Lower leg skin (tissue), 4 donors: ENCODE measurements around the gene TMEM129. TPM values are rescaled to one million over a fixed set of nuclear protein-coding genes. Genes with fewer than 3 reads are reported as not detected.
"Not testable (repeated sequence)": the region's sequence is repeated elsewhere in the genome, so short reads cannot be mapped to it uniquely, and the experiment has no call there.

Experiments used
- DNase-seq, 2 donors: peaks; one replicate each; pipeline ENCODE4 v3.0.0-alpha.2; 2019; ENCODE audit warnings: low spot score in 2 of 2
- H3K4me3 ChIP-seq: fragments of 200-600 bp; sonication (generic); 2 replicates; pipeline ENCODE4 v1.5.1; 2017; ENCODE audit warnings: mild to moderate bottlenecking, low read depth; ENCODE audit not compliant: poor library complexity, severe bottlenecking
- POLR2A ChIP-seq, 2 donors: fragments of 450-650 bp; IDR thresholded peaks; one replicate each; pipeline ENCODE4 v1.6.1; 2016 to 2017; ENCODE audit warnings: antibody characterized with exemption in 2 of 2, mild to moderate bottlenecking in 1 of 2, moderate library complexity in 1 of 2
- WGBS, 2 donors: methylation state at CpG; one replicate each; pipeline ENCODE4 v1.1.5; 2018; 5-methylcytosine and 5-hydroxymethylcytosine counted together
- intact Hi-C: fragments of 100-400 bp; cut with DNase I; formaldehyde crosslinking; loops from one replicate; pipeline ENCODE4 v1.15.0; 2023; ENCODE audit warnings: low total_unique reads
- total RNA-seq, 4 donors: library from RNA; depleted of rRNA; stranded (reverse); fragments of >200 nt; gene quantifications; one replicate each; pipeline ENCODE4 v1.1.0, GENCODE V29; 2016
- TF ChIP-seq, protein P1 (sequence below), 3 donors: fragments of 450-650 bp; IDR thresholded peaks; one replicate each; pipeline ENCODE4 v1.5.1; 2016; ENCODE audit warnings: antibody characterized with exemption in 3 of 3, mild to moderate bottlenecking in 3 of 3, moderate library complexity in 2 of 3

Gene TMEM129
- total RNA-seq, 4 donors from 2014 or later: 31.0 to 62.0 (median 57.6) TPM

DNA sequence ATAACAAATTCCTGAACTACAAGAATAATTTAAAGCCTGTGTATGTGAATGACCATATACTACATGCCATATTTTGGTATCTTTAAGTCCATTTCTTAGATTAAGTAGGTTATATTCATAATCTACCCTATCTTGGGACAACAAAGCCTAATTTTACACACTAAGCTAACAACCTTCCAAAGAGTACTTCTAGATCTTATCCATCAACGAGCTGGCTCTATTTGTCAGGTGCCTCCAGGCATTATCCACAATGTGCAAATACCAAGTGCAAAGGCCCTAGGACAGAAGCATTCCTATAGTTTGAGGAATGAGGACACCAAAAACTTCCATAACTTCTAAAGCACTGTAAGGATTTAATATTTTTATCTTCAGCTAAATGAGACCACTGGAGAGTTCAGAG lies 12.5 kb downstream of the TMEM129 start:
- no peak for DNase-seq
- intact Hi-C loops: no loop called here
- no peak overlapping the region for H3K4me3 ChIP-seq
- TF ChIP-seq, protein P1, sequence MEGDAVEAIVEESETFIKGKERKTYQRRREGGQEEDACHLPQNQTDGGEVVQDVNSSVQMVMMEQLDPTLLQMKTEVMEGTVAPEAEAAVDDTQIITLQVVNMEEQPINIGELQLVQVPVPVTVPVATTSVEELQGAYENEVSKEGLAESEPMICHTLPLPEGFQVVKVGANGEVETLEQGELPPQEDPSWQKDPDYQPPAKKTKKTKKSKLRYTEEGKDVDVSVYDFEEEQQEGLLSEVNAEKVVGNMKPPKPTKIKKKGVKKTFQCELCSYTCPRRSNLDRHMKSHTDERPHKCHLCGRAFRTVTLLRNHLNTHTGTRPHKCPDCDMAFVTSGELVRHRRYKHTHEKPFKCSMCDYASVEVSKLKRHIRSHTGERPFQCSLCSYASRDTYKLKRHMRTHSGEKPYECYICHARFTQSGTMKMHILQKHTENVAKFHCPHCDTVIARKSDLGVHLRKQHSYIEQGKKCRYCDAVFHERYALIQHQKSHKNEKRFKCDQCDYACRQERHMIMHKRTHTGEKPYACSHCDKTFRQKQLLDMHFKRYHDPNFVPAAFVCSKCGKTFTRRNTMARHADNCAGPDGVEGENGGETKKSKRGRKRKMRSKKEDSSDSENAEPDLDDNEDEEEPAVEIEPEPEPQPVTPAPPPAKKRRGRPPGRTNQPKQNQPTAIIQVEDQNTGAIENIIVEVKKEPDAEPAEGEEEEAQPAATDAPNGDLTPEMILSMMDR (IDR thresholded peaks at IDR 0.05): no peak
- no peak for TF ChIP-seq POLR2A (IDR thresholded peaks at IDR 0.05)
- WGBS, 2 donors: 14 to 34% methylated on average over 1 of the region's 1 CpG

DNA sequence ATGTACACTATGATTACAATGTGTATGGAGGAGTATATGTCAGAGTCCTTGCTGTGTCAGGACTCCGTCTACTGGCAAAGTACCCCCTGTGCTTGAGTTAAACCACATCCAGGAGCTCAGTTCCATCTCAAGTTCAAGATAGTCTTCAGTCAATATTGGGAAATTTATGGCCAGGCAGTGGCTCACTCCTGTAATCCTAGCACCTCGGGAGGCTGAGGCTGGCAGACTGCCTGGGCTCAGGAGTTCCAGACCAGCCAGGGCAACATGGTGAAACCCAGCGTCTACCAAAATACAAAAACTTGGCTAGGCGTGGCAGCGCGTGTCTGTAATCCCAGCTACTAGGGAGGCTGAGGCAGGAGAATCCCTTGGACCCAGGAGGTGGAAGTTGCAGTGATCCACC lies 14.8 kb downstream of the TMEM129 start:
- no peak overlapping the region for H3K4me3 ChIP-seq
- no peak for DNase-seq
- intact Hi-C loops: no loop called here
- 92 to 94% methylated on average over 6 of the region's 6 CpGs for WGBS, 2 donors
- TF ChIP-seq, protein P1 (IDR thresholded peaks at IDR 0.05): no peak
- no peak for TF ChIP-seq POLR2A (IDR thresholded peaks at IDR 0.05)

DNA sequence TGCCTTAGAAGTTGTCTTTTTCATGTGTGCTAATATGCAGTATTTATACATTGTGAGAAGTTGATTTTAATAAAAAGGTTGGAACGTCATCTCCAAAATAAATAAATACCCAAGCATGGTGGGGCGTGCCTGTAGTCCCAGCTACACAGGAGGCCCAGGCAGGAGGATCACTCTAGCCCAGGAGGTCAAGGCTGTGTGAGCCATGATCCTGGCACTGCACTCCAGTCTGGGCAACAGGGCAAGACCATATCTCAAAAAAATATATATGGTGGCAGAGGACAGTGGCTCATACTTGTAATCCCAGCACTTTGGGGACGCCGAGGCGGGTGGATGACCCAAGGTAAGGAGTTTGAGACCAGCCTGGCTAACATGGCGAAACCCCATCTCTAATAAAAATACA lies 15.4 kb downstream of the TMEM129 start:
- DNase-seq: no peak
- TF ChIP-seq, protein P1 (IDR thresholded peaks at IDR 0.05): no peak
- no peak for TF ChIP-seq POLR2A (IDR thresholded peaks at IDR 0.05)
- intact Hi-C loops: no loop called here
- WGBS, 2 donors: 95 to 96% methylated on average over 6 of the region's 6 CpGs
- H3K4me3 ChIP-seq: no peak overlapping the region

DNA sequence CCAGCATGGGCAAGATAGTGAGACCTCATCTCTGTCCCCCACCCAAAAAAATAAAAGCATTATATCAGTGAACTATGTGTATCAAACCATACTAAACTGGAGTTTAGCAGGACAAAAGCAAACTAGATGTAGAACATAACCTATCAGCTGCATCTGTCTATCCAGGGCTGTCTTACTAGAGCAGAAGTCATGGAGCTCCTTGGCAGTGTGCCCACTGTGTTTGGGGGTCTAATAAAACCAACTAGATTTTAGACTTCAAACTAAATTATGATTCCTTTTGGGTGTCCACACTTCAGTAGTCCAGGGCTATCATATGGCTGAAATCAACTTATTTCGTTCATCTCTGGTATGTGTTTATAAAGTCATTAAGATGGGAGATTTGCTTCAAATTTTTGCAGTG lies 17.3 kb downstream of the TMEM129 start:
- DNase-seq: no peak
- intact Hi-C loops: no loop called here
- 87 to 95% methylated on average over 1 of the region's 1 CpG for WGBS, 2 donors
- TF ChIP-seq, protein P1 (IDR thresholded peaks at IDR 0.05): no peak
- TF ChIP-seq POLR2A (IDR thresholded peaks at IDR 0.05): no peak
- no peak overlapping the region for H3K4me3 ChIP-seq

DNA sequence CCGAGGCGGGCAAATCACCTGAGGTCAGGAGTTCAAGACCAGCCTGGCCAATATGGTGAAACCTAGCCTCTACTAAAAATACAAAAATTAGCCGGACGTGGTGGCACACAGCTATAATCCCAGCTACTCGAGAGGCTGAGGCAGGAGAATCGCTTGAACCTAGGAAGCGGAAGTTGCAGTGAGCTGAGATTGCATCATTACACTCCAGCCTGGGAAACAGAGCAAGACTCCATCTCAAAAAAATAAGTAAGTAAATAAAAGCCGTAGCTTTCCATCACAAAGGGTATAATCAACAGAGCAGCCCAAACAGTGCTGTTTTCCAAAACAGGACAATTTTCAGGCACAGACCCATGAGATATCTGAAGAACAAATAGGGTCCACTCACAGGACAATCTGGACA lies 19.5 kb downstream of the TMEM129 start:
- WGBS, 2 donors: 92 to 94% methylated on average over 8 of the region's 8 CpGs
- H3K4me3 ChIP-seq, DNase-seq, intact Hi-C loops: not testable (repeated sequence)

DNA sequence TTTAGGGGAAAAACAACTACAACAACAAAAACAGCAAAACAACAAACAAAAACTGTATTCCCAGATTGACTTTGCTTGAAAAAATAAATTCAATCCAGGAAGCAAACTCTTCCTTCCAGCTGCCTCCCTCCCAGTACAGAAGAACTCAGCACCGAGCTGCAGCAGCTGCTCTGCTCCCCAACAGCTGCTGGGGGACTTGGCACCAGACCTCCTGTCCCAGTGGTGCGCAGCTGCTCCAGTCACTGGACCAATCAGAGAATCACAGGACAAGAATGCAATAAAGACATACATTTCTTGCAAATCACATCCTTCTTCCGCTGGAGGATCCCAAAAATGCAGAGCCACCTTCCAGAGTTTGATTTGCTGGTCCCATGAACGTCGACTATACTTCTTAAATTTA lies 25.2 kb downstream of the TMEM129 start:
- 82 to 86% methylated on average over 5 of the region's 5 CpGs for WGBS, 2 donors
- no peak overlapping the region for H3K4me3 ChIP-seq
- intact Hi-C loops: no loop called here
- TF ChIP-seq, protein P1 (IDR thresholded peaks at IDR 0.05): no peak
- no peak for TF ChIP-seq POLR2A (IDR thresholded peaks at IDR 0.05)
- no peak for DNase-seq
